Stimulated activated CD4-positive, alpha-beta T cell treated with anti-CD3 and anti-CD28 coated beads, Interleukin-2, amount 100 ng/mL, for 48 hours (primary cell): ENCODE results near the gene ANKRD27.
"Not testable (repeated sequence)": the region's sequence is repeated elsewhere in the genome, so short reads cannot be mapped to it uniquely, and the experiment has no call there.

ENCODE experiments used
- DNase-seq, 2 donors: peaks; one replicate each; pipeline ENCODE4 v3.0.0-alpha.2; 2020

The ANKRD27 gene

GRCh38 chr19:32688311-32688710 lies 13.3 kb upstream of the ANKRD27 start:
- no peak for DNase-seq

GRCh38 chr19:32687681-32688080 lies 12.7 kb upstream of the ANKRD27 start:
- no peak for DNase-seq

- DNase-seq = no peak
Observed at GRCh38 chr19:32686847-32687475, 12.0 kb upstream of the ANKRD27 start.

- no peak for DNase-seq
Observed at GRCh38 chr19:32682317-32682716, 7.3 kb upstream of the ANKRD27 start.

- DNase-seq = no peak
Observed at GRCh38 chr19:32680986-32681385, 6.0 kb upstream of the ANKRD27 start.

- no peak for DNase-seq
Observed at GRCh38 chr19:32677657-32678056, 2.7 kb upstream of the ANKRD27 start.

- DNase-seq = no peak
Observed at GRCh38 chr19:32676895-32677359, 1.9 kb upstream of the ANKRD27 start.

- DNase-seq = no peak
Observed at GRCh38 chr19:32676186-32676894, 1.4 kb upstream of the ANKRD27 start.

GRCh38 chr19:32675720-32676185 lies 773 bp upstream of the ANKRD27 start, which contains the start of gene RGS9BP:
TSS of gene RGS9BP (plus strand) at chr19:32675848. CDS start at chr19:32676264, 416 bp downstream.
- peak; percentile 32 to 51 for DNase-seq

GRCh38 chr19:32674153-32674930 lies 638 bp downstream of the ANKRD27 start:
- no peak for DNase-seq

GRCh38 chr19:32673573-32673972 lies 1.4 kb downstream of the ANKRD27 start:
- DNase-seq = no peak

- DNase-seq = no peak
Observed at GRCh38 chr19:32672841-32673240, 2.1 kb downstream of the ANKRD27 start.

GRCh38 chr19:32671883-32672593 lies 2.9 kb downstream of the ANKRD27 start:
- no peak for DNase-seq

- no peak for DNase-seq
Observed at GRCh38 chr19:32669310-32669709, 5.7 kb downstream of the ANKRD27 start.

- DNase-seq = no peak
Observed at GRCh38 chr19:32666084-32666483, 8.9 kb downstream of the ANKRD27 start.

GRCh38 chr19:32662186-32662585 lies 12.8 kb downstream of the ANKRD27 start:
- no peak for DNase-seq

GRCh38 chr19:32661318-32661717 lies 13.7 kb downstream of the ANKRD27 start:
- no peak for DNase-seq

- DNase-seq = no peak
Observed at GRCh38 chr19:32658527-32658926, 16.5 kb downstream of the ANKRD27 start.

- no peak for DNase-seq
Observed at GRCh38 chr19:32658075-32658474, 16.9 kb downstream of the ANKRD27 start.

GRCh38 chr19:32656379-32656778 lies 18.6 kb downstream of the ANKRD27 start:
- not testable (repeated sequence) for DNase-seq

GRCh38 chr19:32653599-32653915 lies 21.4 kb downstream of the ANKRD27 start:
- DNase-seq = no peak

GRCh38 chr19:32652894-32653598 lies 21.9 kb downstream of the ANKRD27 start:
- DNase-seq = no peak
